HEK293 (cell line): ENCODE results near the gene KSR1.
A peak's percentile ranks its signal among the peaks of the same experiment; 100 is the strongest.

ENCODE experiments used
- CTCF ChIA-PET: fragments of 350-600 bp; formaldehyde crosslinking; extraction: SDS; loops from one replicate; lab custom pipeline; 2021; ENCODE audit warnings: antibody characterized with exemption; lab: Yijun Ruan, JAX
- POLR2A ChIA-PET: fragments of 300-600 bp; formaldehyde crosslinking; extraction: SDS; loops from one replicate; lab custom pipeline; 2020; ENCODE audit warnings: antibody characterized with exemption, inconsistent platforms; lab: Yijun Ruan, JAX
- H3K27ac ChIP-seq: fragments of 200-500 bp; sonication (Bioruptor generic); 2 replicates; pipeline ENCODE4 v1.5.1; 2014; ENCODE audit warnings: low read depth, low read length, control low read depth, inconsistent platforms; ENCODE audit errors: extremely low read depth
- H3K36me3 ChIP-seq, 2 experiments: fragments of 200-500 bp in 1 of 2; sonication (Bioruptor generic) in 1 of 2; 1 replicate in 1 of 2; 2 replicates in 1 of 2; pipeline ENCODE4 v1.5.1; 2014 to 2017; ENCODE audit warnings: inconsistent platforms in 2 of 2, low read length in 2 of 2; ENCODE audit not compliant: control insufficient read depth in 2 of 2, insufficient read depth in 1 of 2
- H3K4me1 ChIP-seq: fragments of 200-500 bp; sonication (Bioruptor generic); 2 replicates; pipeline ENCODE4 v1.5.1; 2014; ENCODE audit warnings: mild to moderate bottlenecking, low read length, inconsistent platforms; ENCODE audit not compliant: control insufficient read depth, insufficient read depth
- H3K4me3 ChIP-seq: 2 replicates; pipeline ENCODE4 v1.5.1; 2011; ENCODE audit warnings: low read depth, mild to moderate bottlenecking, control low read depth, low read length, moderate library complexity
- H3K9me3 ChIP-seq: fragments of 200-500 bp; sonication (Bioruptor generic); 2 replicates; pipeline ENCODE4 v1.5.1; 2014; ENCODE audit warnings: low read depth, low read length, inconsistent platforms; ENCODE audit not compliant: control insufficient read depth, insufficient read depth
- MEIS1 ChIP-seq: sonication (generic); formaldehyde crosslinking; IDR thresholded peaks from 2 replicates; pipeline ENCODE4 v1.8.1; 2022; ENCODE audit warnings: missing genetic modification reagents, mild to moderate bottlenecking, borderline replicate concordance
- RBAK ChIP-seq: fragments of 450-650 bp; formaldehyde crosslinking; IDR thresholded peaks from 2 replicates; pipeline ENCODE4 v1.5.1; 2016; ENCODE audit warnings: missing biosample characterization, missing genetic modification characterization
- TCF7L2 ChIP-seq: IDR thresholded peaks from 2 replicates; pipeline ENCODE4 v1.6.1; 2011; ENCODE audit warnings: low read depth, mild to moderate bottlenecking, inconsistent platforms, low read length, moderate library complexity, borderline replicate concordance
- ZNF214 ChIP-seq: fragments of 450-650 bp; formaldehyde crosslinking; IDR thresholded peaks from 2 replicates; pipeline ENCODE4 v1.5.1; 2017; ENCODE audit warnings: missing biosample characterization, mild to moderate bottlenecking, missing genetic modification characterization, borderline replicate concordance
- ZNF221 ChIP-seq: fragments of 450-650 bp; formaldehyde crosslinking; IDR thresholded peaks from 2 replicates; pipeline ENCODE4 v1.5.1; 2017; ENCODE audit warnings: missing biosample characterization, missing genetic modification characterization, borderline replicate concordance
- ZNF292 ChIP-seq: fragments of 450-650 bp; formaldehyde crosslinking; IDR thresholded peaks from 2 replicates; pipeline ENCODE4 v1.5.1; 2016; ENCODE audit warnings: low read depth, missing biosample characterization, missing genetic modification characterization, borderline replicate concordance
- ZNF341 ChIP-seq: fragments of 450-650 bp; formaldehyde crosslinking; IDR thresholded peaks from 2 replicates; pipeline ENCODE4; 2016; ENCODE audit warnings: low read depth, missing biosample characterization, missing genetic modification characterization
- ZNF48 ChIP-seq: fragments of 450-650 bp; formaldehyde crosslinking; IDR thresholded peaks from 2 replicates; pipeline ENCODE4 v1.5.1; 2016; ENCODE audit warnings: missing biosample characterization, missing genetic modification characterization
- ZNF660 ChIP-seq: fragments of 450-650 bp; IDR thresholded peaks from 2 replicates; pipeline ENCODE4 v1.5.1; 2018; ENCODE audit warnings: missing biosample characterization, mild to moderate bottlenecking, missing genetic modification characterization
- ZNF785 ChIP-seq: fragments of 450-650 bp; formaldehyde crosslinking; IDR thresholded peaks from 2 replicates; pipeline ENCODE4 v1.5.1; 2016; ENCODE audit warnings: missing biosample characterization, missing genetic modification characterization
- ZNF791 ChIP-seq: fragments of 450-650 bp; formaldehyde crosslinking; IDR thresholded peaks from 2 replicates; pipeline ENCODE4 v1.5.1; 2016; ENCODE audit warnings: missing biosample characterization, missing genetic modification characterization
- ZNF843 ChIP-seq: fragments of 450-650 bp; formaldehyde crosslinking; IDR thresholded peaks from 2 replicates; pipeline ENCODE4 v1.5.1; 2016; ENCODE audit warnings: missing biosample characterization, missing genetic modification characterization
- TF ChIP-seq, protein P1 (sequence below): fragments of 450-650 bp; formaldehyde crosslinking; IDR thresholded peaks from 2 replicates; pipeline ENCODE4 v1.5.1; 2016; ENCODE audit warnings: missing biosample characterization, missing genetic modification characterization
- TF ChIP-seq, protein P2 (sequence below): fragments of 450-650 bp; formaldehyde crosslinking; IDR thresholded peaks from 2 replicates; pipeline ENCODE4 v1.5.1; 2016; ENCODE audit warnings: missing biosample characterization, missing genetic modification characterization, borderline replicate concordance
- TF ChIP-seq, protein P3 (sequence below): fragments of 450-650 bp; formaldehyde crosslinking; IDR thresholded peaks from 2 replicates; pipeline ENCODE4 v1.5.1; 2017; ENCODE audit warnings: missing biosample characterization, missing genetic modification characterization
- TF ChIP-seq, protein P4 (sequence below): fragments of 450-650 bp; formaldehyde crosslinking; IDR thresholded peaks from 2 replicates; pipeline ENCODE4 v1.5.1; 2016; ENCODE audit warnings: missing biosample characterization, missing genetic modification characterization
- TF ChIP-seq, protein P5 (sequence below): fragments of 450-650 bp; formaldehyde crosslinking; IDR thresholded peaks from 2 replicates; pipeline ENCODE4 v1.5.1; 2016; ENCODE audit warnings: missing biosample characterization, missing genetic modification characterization
- TF ChIP-seq, protein P6 (sequence below): fragments of 450-650 bp; IDR thresholded peaks from 2 replicates; pipeline ENCODE4 v1.5.1; 2018; ENCODE audit warnings: missing biosample characterization, missing genetic modification characterization

The KSR1 gene

DNA sequence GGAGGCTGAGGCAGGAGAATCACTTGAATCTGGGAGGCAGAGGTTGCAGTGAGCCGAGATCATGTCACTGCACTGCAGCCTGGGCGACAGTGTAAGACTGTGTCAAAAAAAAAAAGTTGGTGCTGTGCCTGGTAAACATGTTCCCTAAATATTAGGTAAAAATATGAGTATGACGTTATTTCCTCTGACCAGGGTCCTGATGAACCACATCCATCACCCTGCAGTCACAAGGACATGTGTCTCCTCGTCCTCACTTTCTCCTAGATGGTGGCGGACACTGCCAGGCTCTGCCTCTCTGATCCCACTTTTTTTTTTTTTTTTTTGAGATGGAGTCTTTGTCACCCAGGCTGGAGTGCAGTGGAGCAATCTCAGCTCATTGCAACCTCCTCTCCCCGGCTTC, 203.4 kb downstream of the KSR1 start:
- H3K9me3 ChIP-seq, result no peaks in the 10 kb centered on the region
- no peak overlapping the region for H3K4me3 ChIP-seq
- no peak overlapping the region for H3K27ac ChIP-seq
- TF ChIP-seq ZNF214 (tag by site-specific recombination) (no peak), ZNF785 (tag by site-specific recombination) (no peak)
- TF ChIP-seq, protein P1, sequence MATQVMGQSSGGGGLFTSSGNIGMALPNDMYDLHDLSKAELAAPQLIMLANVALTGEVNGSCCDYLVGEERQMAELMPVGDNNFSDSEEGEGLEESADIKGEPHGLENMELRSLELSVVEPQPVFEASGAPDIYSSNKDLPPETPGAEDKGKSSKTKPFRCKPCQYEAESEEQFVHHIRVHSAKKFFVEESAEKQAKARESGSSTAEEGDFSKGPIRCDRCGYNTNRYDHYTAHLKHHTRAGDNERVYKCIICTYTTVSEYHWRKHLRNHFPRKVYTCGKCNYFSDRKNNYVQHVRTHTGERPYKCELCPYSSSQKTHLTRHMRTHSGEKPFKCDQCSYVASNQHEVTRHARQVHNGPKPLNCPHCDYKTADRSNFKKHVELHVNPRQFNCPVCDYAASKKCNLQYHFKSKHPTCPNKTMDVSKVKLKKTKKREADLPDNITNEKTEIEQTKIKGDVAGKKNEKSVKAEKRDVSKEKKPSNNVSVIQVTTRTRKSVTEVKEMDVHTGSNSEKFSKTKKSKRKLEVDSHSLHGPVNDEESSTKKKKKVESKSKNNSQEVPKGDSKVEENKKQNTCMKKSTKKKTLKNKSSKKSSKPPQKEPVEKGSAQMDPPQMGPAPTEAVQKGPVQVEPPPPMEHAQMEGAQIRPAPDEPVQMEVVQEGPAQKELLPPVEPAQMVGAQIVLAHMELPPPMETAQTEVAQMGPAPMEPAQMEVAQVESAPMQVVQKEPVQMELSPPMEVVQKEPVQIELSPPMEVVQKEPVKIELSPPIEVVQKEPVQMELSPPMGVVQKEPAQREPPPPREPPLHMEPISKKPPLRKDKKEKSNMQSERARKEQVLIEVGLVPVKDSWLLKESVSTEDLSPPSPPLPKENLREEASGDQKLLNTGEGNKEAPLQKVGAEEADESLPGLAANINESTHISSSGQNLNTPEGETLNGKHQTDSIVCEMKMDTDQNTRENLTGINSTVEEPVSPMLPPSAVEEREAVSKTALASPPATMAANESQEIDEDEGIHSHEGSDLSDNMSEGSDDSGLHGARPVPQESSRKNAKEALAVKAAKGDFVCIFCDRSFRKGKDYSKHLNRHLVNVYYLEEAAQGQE (tag by site-specific recombination), result peak; percentile 67
- TF ChIP-seq, protein P2, sequence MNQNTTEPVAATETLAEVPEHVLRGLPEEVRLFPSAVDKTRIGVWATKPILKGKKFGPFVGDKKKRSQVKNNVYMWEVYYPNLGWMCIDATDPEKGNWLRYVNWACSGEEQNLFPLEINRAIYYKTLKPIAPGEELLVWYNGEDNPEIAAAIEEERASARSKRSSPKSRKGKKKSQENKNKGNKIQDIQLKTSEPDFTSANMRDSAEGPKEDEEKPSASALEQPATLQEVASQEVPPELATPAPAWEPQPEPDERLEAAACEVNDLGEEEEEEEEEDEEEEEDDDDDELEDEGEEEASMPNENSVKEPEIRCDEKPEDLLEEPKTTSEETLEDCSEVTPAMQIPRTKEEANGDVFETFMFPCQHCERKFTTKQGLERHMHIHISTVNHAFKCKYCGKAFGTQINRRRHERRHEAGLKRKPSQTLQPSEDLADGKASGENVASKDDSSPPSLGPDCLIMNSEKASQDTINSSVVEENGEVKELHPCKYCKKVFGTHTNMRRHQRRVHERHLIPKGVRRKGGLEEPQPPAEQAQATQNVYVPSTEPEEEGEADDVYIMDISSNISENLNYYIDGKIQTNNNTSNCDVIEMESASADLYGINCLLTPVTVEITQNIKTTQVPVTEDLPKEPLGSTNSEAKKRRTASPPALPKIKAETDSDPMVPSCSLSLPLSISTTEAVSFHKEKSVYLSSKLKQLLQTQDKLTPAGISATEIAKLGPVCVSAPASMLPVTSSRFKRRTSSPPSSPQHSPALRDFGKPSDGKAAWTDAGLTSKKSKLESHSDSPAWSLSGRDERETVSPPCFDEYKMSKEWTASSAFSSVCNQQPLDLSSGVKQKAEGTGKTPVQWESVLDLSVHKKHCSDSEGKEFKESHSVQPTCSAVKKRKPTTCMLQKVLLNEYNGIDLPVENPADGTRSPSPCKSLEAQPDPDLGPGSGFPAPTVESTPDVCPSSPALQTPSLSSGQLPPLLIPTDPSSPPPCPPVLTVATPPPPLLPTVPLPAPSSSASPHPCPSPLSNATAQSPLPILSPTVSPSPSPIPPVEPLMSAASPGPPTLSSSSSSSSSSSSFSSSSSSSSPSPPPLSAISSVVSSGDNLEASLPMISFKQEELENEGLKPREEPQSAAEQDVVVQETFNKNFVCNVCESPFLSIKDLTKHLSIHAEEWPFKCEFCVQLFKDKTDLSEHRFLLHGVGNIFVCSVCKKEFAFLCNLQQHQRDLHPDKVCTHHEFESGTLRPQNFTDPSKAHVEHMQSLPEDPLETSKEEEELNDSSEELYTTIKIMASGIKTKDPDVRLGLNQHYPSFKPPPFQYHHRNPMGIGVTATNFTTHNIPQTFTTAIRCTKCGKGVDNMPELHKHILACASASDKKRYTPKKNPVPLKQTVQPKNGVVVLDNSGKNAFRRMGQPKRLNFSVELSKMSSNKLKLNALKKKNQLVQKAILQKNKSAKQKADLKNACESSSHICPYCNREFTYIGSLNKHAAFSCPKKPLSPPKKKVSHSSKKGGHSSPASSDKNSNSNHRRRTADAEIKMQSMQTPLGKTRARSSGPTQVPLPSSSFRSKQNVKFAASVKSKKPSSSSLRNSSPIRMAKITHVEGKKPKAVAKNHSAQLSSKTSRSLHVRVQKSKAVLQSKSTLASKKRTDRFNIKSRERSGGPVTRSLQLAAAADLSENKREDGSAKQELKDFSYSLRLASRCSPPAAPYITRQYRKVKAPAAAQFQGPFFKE, result no peak
- TF ChIP-seq, protein P3, sequence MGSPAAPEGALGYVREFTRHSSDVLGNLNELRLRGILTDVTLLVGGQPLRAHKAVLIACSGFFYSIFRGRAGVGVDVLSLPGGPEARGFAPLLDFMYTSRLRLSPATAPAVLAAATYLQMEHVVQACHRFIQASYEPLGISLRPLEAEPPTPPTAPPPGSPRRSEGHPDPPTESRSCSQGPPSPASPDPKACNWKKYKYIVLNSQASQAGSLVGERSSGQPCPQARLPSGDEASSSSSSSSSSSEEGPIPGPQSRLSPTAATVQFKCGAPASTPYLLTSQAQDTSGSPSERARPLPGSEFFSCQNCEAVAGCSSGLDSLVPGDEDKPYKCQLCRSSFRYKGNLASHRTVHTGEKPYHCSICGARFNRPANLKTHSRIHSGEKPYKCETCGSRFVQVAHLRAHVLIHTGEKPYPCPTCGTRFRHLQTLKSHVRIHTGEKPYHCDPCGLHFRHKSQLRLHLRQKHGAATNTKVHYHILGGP (tag by site-specific recombination), result no peak
- CTCF ChIA-PET, result interaction anchor here (0.6 to 5.6 kb wide), 3 partner anchors 9 to 100 kb away, joined by 4 to 29 read pairs (median 6); no protein-coding TSS in a partner anchor
- POLR2A ChIA-PET, result no interaction called here
- H3K4me1 ChIP-seq, result no peaks in the 10 kb centered on the region
- H3K36me3 ChIP-seq, result no peaks in the 10 kb centered on the region

DNA sequence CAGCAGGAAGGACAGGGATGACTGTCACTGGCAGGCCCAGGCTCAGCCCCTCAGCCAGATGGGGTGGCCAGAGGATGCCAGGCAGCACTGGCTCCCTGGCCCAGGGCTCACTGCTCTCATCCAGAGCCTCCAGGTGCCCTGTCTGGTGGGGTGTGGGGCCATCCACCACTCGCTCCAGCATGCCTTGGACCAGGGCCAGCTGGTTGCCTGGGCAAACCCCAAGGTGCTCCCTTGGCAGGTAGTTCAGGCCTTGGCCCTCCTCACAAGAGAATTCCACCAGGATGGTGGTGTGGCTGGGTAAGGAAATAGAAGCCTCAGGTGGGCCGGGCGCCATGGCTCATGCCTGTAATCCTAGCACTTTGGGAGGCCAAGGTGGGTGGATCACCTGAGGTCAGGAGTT, 204.2 kb downstream of the KSR1 start:
- POLR2A ChIA-PET, result no interaction called here
- TF ChIP-seq, protein P4, sequence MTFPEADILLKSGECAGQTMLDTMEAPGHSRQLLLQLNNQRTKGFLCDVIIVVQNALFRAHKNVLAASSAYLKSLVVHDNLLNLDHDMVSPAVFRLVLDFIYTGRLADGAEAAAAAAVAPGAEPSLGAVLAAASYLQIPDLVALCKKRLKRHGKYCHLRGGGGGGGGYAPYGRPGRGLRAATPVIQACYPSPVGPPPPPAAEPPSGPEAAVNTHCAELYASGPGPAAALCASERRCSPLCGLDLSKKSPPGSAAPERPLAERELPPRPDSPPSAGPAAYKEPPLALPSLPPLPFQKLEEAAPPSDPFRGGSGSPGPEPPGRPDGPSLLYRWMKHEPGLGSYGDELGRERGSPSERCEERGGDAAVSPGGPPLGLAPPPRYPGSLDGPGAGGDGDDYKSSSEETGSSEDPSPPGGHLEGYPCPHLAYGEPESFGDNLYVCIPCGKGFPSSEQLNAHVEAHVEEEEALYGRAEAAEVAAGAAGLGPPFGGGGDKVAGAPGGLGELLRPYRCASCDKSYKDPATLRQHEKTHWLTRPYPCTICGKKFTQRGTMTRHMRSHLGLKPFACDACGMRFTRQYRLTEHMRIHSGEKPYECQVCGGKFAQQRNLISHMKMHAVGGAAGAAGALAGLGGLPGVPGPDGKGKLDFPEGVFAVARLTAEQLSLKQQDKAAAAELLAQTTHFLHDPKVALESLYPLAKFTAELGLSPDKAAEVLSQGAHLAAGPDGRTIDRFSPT, result no peak
- no peak for TF ChIP-seq MEIS1 (CRISPR knock-in tag)
- TF ChIP-seq ZNF843 (tag by site-specific recombination), result no peak
- TF ChIP-seq ZNF791, result no peak
- TF ChIP-seq ZNF292 (tag by site-specific recombination), result no peak
- TF ChIP-seq ZNF48 (tag by site-specific recombination), result no peak
- no peak for TF ChIP-seq ZNF221
- no peak for TF ChIP-seq RBAK
- TF ChIP-seq ZNF660 (tag by site-specific recombination), result no peak
- TF ChIP-seq ZNF341 (tag by site-specific recombination), result no peak
- TF ChIP-seq, protein P5, sequence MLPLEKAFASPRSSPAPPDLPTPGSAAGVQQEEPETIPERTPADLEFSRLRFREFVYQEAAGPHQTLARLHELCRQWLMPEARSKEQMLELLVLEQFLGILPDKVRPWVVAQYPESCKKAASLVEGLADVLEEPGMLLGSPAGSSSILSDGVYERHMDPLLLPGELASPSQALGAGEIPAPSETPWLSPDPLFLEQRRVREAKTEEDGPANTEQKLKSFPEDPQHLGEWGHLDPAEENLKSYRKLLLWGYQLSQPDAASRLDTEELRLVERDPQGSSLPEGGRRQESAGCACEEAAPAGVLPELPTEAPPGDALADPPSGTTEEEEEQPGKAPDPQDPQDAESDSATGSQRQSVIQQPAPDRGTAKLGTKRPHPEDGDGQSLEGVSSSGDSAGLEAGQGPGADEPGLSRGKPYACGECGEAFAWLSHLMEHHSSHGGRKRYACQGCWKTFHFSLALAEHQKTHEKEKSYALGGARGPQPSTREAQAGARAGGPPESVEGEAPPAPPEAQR, result no peak
- TF ChIP-seq TCF7L2, result no peak
- TF ChIP-seq, protein P6, sequence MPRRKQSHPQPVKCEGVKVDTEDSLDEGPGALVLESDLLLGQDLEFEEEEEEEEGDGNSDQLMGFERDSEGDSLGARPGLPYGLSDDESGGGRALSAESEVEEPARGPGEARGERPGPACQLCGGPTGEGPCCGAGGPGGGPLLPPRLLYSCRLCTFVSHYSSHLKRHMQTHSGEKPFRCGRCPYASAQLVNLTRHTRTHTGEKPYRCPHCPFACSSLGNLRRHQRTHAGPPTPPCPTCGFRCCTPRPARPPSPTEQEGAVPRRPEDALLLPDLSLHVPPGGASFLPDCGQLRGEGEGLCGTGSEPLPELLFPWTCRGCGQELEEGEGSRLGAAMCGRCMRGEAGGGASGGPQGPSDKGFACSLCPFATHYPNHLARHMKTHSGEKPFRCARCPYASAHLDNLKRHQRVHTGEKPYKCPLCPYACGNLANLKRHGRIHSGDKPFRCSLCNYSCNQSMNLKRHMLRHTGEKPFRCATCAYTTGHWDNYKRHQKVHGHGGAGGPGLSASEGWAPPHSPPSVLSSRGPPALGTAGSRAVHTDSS (tag by site-specific recombination), result no peak

More for the DNA sequence above, 204.2 kb downstream of the KSR1 start:
- Histone ChIP-seq H3K4me1 (no peaks in the 10 kb centered on the region), H3K4me3 (no peak overlapping the region), H3K27ac (no peak overlapping the region), H3K9me3 (no peaks in the 10 kb centered on the region), H3K36me3 (no peaks in the 10 kb centered on the region)
- CTCF ChIA-PET, result interaction anchor here (0.6 to 5.6 kb wide), 3 partner anchors 10 to 97 kb away, joined by 3 to 29 read pairs (median 4); no protein-coding TSS in a partner anchor
